GM12892 (cell line): ENCODE data around the gene OXNAD1.

Experiments
- POLR2A ChIP-seq: IDR thresholded peaks from 2 replicates; pipeline ENCODE4 v1.6.1; 2011; ENCODE audit warnings: low read depth, low read length, control low read depth
- POLR2AphosphoS5 ChIP-seq: IDR thresholded peaks from 2 replicates; pipeline ENCODE4 v1.6.1; 2011; ENCODE audit warnings: low read depth, low read length, control low read depth
- TAF1 ChIP-seq: IDR thresholded peaks from 2 replicates; pipeline ENCODE4 v1.6.1; 2011; ENCODE audit warnings: low read depth, mild to moderate bottlenecking, control low read depth, low read length, borderline replicate concordance

- TF ChIP-seq POLR2A, result no peak
- TF ChIP-seq POLR2AphosphoS5, result no peak
- TF ChIP-seq TAF1, result no peak
Observed at GRCh38 chr3:16299746-16300145, 34.7 kb downstream of the OXNAD1 start.
